NCI-H524 treated with DMSO at 0.1 percent for 48 hours (cell line): ENCODE results near the gene XYLT2.

Source experiments
- DNase-seq: peaks from one replicate; lab custom pipeline; 2025; lab: John Stamatoyannopoulos, UW

XYLT2 gene

GRCh38 chr17:50348522-50349242, 2.8 kb downstream of the XYLT2 start:
- DNase-seq = no peak

GRCh38 chr17:50349243-50349600, 3.3 kb downstream of the XYLT2 start:
- DNase-seq = no peak

- DNase-seq = no peak
Measured at GRCh38 chr17:50350733-50351132, 4.8 kb downstream of the XYLT2 start.

- no peak for DNase-seq
Measured at GRCh38 chr17:50352072-50352692, 6.3 kb downstream of the XYLT2 start.

DNA sequence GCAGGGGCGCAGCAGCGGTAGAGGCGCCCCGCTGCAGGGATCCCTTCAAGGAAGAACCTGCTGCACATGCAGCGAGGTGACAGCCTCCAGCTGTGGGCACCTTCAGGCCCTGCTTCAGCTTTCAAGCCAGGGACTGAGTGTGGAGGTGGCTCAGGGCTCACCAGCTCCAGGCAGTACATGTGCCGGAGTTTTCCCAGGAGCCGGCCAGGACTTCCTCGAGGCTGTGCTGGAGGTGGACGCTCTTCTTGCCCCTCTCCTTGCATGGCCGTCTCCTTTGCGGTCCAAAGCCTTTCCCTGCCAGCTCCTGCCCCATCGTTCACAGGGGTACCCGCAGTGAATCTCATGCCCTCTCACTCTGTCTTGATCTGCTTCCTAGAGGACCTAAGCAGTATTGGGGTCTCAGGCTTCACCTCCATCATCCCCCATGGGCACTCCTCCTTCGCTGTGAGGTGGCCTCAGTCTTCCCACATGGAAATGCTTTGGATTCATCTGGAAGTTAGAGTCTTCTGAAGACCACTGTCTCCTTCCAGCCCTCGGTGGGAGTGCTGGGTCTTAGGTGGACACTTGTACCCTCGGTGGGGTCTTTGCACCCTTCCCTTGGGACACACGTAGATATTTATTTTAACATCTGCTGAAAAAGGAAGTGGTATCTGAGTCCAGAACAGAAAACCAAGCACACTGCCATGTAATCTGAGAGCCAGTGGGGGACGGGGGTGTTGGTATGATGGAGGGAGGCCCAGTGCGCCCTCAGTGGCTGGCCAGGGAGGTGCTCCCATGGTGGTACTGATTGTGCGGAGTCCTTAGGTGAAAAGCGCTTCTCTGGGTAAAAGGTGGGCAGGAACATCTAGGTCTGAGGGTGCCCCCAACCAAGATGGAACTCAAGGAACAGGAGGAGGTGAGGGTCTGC, 7.0 kb downstream of the XYLT2 start:
- no peak for DNase-seq

- DNase-seq = no peak
Measured at GRCh38 chr17:50353600-50354195, 7.8 kb downstream of the XYLT2 start.

- DNase-seq = no peak
Measured at GRCh38 chr17:50354198-50354597, 8.3 kb downstream of the XYLT2 start.

GRCh38 chr17:50354776-50355175, 8.8 kb downstream of the XYLT2 start:
- no peak for DNase-seq

DNA sequence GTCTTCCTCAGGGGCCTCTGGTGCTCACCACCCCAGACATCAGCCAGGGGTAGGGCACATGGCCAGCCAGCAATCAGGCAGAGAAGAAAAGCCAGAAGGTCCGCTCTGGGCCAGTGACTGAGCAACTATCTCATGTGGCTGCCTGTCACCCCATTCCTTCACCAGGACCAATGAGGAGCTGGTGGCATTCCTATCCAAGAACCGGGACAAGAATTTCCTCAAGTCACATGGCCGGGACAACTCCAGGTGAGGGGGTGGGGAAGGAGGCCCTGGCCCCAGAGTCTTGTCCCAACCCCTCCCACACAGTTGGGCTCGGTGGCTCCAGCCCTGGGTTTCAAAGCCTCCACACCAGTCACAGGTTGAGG, 9.4 kb downstream of the XYLT2 start:
- DNase-seq = no peak

DNA sequence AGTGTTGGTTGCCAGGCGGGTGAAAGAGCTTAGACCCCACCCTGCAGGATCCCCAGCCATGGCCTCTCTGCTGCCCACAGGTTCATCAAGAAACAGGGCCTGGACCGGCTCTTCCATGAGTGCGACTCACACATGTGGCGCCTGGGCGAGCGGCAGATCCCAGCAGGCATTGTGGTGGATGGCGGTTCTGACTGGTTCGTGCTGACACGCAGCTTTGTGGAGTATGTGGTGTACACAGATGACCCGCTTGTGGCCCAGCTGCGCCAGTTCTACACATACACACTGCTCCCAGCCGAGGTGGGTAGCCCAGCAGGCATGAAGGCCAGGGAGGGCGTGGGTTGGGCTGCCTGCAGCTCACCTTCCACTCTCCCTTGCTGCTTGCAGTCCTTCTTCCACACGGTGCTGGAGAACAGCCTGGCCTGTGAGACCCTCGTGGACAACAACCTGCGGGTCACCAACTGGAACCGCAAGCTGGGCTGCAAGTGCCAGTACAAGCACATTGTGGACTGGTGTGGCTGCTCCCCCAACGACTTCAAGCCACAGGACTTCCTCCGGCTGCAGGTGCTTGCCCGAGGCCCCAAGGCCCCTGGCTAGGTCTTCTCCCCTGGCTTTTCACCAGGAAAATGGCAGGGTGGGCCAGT, 9.9 kb downstream of the XYLT2 start:
- no peak for DNase-seq

- DNase-seq = no peak
Measured at GRCh38 chr17:50356418-50356817, 10.5 kb downstream of the XYLT2 start.

- DNase-seq = no peak
Measured at GRCh38 chr17:50356892-50357510, 11.1 kb downstream of the XYLT2 start.

GRCh38 chr17:50358177-50358576, 12.3 kb downstream of the XYLT2 start:
- no peak for DNase-seq

- no peak for DNase-seq
Measured at GRCh38 chr17:50359005-50359699, 13.2 kb downstream of the XYLT2 start.

DNA sequence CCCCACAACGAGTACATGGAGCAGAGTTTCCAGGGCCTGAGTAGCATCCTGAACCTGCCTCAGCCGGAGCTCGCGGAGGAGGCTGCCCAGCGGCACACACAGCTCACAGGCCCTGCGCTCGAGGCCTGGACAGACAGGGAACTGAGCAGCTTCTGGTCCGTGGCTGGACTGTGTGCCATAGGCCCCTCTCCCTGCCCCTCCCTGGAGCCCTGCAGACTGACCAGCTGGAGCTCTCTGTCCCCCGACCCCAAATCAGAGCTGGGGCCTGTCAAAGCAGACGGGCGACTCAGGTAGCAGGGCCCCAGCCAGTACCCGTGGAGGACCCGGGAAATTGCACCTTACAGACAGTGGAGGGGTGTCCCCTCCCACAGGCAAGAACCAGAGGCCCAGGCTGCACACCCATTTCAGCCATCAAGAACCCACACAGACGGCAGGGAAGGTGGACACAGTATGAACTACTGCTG, 14.1 kb downstream of the XYLT2 start:
- DNase-seq = no peak

DNA sequence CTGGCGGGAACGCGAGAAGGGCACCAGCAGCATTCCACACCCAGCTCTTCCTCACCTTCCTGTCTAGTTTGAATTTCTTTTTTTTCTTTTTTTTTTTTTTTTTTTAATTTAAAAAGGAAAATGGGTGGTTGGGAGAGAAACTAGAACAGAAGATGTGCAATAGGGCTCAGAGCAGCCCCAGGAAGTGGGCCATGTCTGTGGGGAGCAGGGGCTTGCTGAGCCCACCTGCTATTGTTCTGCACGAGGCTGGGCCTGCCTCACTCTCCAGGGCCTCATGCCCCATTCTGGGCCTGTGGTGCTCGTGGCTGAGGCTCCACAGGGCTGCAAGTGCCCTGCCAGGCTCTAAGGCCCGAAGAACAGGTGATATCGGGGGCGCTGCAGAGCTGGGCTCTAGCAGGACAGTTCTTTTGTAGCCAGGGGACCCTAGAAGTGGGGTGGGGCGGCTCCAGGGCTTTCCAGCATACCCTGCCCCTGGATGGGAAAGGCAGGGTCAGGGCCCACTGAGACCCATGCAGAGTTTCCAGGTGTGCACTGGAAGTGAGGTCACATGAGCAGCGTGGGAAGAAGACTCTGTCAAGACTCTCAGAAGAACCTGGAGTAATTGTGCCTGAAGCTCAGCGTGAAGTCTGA, 14.7 kb downstream of the XYLT2 start:
- DNase-seq = no peak

- DNase-seq = no peak
Measured at GRCh38 chr17:50361561-50362480, 15.9 kb downstream of the XYLT2 start.

DNA sequence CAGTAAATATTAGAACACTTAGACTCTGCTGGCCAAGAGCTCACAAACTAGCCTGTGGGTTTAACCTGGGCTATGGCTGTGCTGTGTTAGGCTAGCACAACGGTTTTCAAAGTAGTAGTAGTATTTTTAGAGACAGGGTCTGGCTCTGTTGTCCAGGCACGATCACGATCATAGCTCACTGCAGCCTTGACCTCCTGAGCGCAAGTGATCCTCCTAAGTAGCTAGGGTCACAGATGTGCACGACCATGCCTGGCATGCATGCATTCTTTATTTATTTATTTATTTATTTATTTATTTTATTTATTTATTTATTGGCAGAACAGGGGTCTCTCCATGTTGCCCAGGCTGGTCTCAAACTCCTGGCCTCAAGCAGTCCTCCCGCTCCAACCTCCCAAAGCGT, 16.7 kb downstream of the XYLT2 start:
- DNase-seq = no peak
